HG03460 (cell line): ENCODE measurements around the gene FGF7.
"Not testable (repeated sequence)": the region's sequence is repeated elsewhere in the genome, so short reads cannot be mapped to it uniquely, and the experiment has no call there.

Source experiments
- ATAC-seq: cut with Tn5 transposase; IDR thresholded peaks from one replicate; pipeline ENCODE4 v1.9.1; 2021; ENCODE audit not compliant: unreplicated experiment

The FGF7 gene

GRCh38 chr15:49423021-49423420 lies at the start of gene FGF7:
Gene FGF7, plus strand, starts transcription at chr15:49423242. Its CDS starts 1,056 bp downstream, at chr15:49424298.
- ATAC-seq: no peak

GRCh38 chr15:49379996-49380395 lies 43.0 kb upstream of the FGF7 start:
- no peak for ATAC-seq

- ATAC-seq: no peak
These were observed 42.1 kb upstream of the FGF7 start for GRCh38 chr15:49380912-49381311.

GRCh38 chr15:49382394-49382793 lies 40.6 kb upstream of the FGF7 start:
- ATAC-seq: no peak

GRCh38 chr15:49383266-49383665 lies 39.8 kb upstream of the FGF7 start:
- ATAC-seq: no peak

- ATAC-seq: no peak
These were observed 35.6 kb upstream of the FGF7 start for GRCh38 chr15:49387471-49387870.

GRCh38 chr15:49402515-49403296 lies 20.3 kb upstream of the FGF7 start:
- ATAC-seq: not testable (repeated sequence)

GRCh38 chr15:49406352-49407118 lies 16.5 kb upstream of the FGF7 start:
- ATAC-seq: no peak

GRCh38 chr15:49410641-49411040 lies 12.4 kb upstream of the FGF7 start:
- ATAC-seq: no peak

- no peak for ATAC-seq
These were observed 10.2 kb upstream of the FGF7 start for GRCh38 chr15:49412797-49413196.

GRCh38 chr15:49415149-49415548 lies 7.9 kb upstream of the FGF7 start:
- ATAC-seq: no peak

- no peak for ATAC-seq
These were observed 7.4 kb upstream of the FGF7 start for GRCh38 chr15:49415638-49416037.

- no peak for ATAC-seq
These were observed 4.2 kb upstream of the FGF7 start for GRCh38 chr15:49418811-49419210.

GRCh38 chr15:49421991-49422390 lies 1.1 kb upstream of the FGF7 start:
- no peak for ATAC-seq

GRCh38 chr15:49423901-49424550 lies 984 bp downstream of the FGF7 start:
- ATAC-seq: no peak

GRCh38 chr15:49424954-49425353 lies 1.9 kb downstream of the FGF7 start:
- no peak for ATAC-seq

- no peak for ATAC-seq
These were observed 4.3 kb downstream of the FGF7 start for GRCh38 chr15:49427372-49427771.

- no peak for ATAC-seq
These were observed 5.5 kb downstream of the FGF7 start for GRCh38 chr15:49428409-49429095.

GRCh38 chr15:49430046-49430445 lies 7.0 kb downstream of the FGF7 start:
- no peak for ATAC-seq

GRCh38 chr15:49435174-49435573 lies 12.1 kb downstream of the FGF7 start:
- no peak for ATAC-seq

GRCh38 chr15:49436751-49437150 lies 13.7 kb downstream of the FGF7 start:
- no peak for ATAC-seq
